ENCODE data around the gene CFAP20DC. TPM values are rescaled to one million over a fixed set of nuclear protein-coding genes. Genes with fewer than 3 reads are reported as not detected.

The CFAP20DC gene
- total and polyA plus RNA-seq, 10 of the 15 experiments (the other 5 are each of a cell fraction or from before 2014, with no cell fraction given) = 0.53 to 11.6 (median 2.0) TPM

- ATAC-seq (peak; percentile 95), FAIRE-seq (peak; percentile 70), DNase-seq (ENCODE audit: low read depth, low spot score) (peak; percentile 63)
- under 1% methylated on average over 8 of the region's 8 CpGs for WGBS (ENCODE audit: insufficient coverage, insufficient replicate concordance, low lambda C conversion rate, missing lambda C conversion rate)
- ChIA-PET CTCF (interaction anchor here (1.0 to 2.9 kb wide), 4 partner anchors 23 to 153 kb away, joined by 3 to 11 read pairs (median 8); no protein-coding TSS in a partner anchor), RAD21 (ENCODE audit: unreplicated experiment) (interaction anchor here (0.7 to 4.8 kb wide), 11 partner anchors 12 to 149 kb away, joined by 3 to 15 read pairs (median 4); no protein-coding TSS in a partner anchor), SMC1A (ENCODE audit: uncharacterized antibody, unreplicated experiment) (interaction anchor here (1.0 to 3.4 kb wide), 13 partner anchors 9 to 153 kb away, joined by 3 to 24 read pairs (median 4); no protein-coding TSS in a partner anchor), POLR2A (interaction anchor here (1.6 to 1.8 kb wide), 2 partner anchors 22 to 24 kb away, joined by 3 to 5 read pairs; no protein-coding TSS in a partner anchor)
- in situ Hi-C loops (cut with MboI) (no loop called here), intact Hi-C loops (cut with micrococcal nuclease; ENCODE audit: unreplicated experiment) (loop anchor here (5.0 kb wide), 1 partner anchor 53 kb away; no protein-coding TSS in a partner anchor)
- Histone ChIP-seq H3K79me2 (ENCODE audit: control insufficient read depth, insufficient read depth, low read length) (no peaks in the 10 kb centered on the region), H3K4me2 (ENCODE audit: control insufficient read depth, insufficient read depth) (no peak overlapping the region; the same call in 1 of the 2 replicates), H3K36me3 (ENCODE audit: control insufficient read depth in 2 of 2, insufficient read depth in 2 of 2, low read length in 1 of 2) (no peaks in the 10 kb centered on the region), H3K27me3 (replicated peaks in 1 of 2; ENCODE audit: control insufficient read depth in 2 of 2, insufficient read depth in 2 of 2, low read length in 1 of 2) (no peaks in the 10 kb centered on the region), H3K4me3 (no peak overlapping the region), H4K20me1 (ENCODE audit: control insufficient read depth, insufficient read depth) (no peaks in the 10 kb centered on the region), H3K9me3 (replicated peaks; ENCODE audit: control insufficient read depth, insufficient read depth, low read length) (no peaks in the 10 kb centered on the region; the same call in 2 of the 3 replicates), H2AFZ (ENCODE audit: control insufficient read depth, low read depth, low read length) (no peak overlapping the region), H3K4me1 (ENCODE audit: control insufficient read depth, insufficient read depth, low read length) (peaks cover 8% of the 10 kb centered on the region; the same call in 1 of the 2 replicates), H3K9ac (ENCODE audit: control insufficient read depth, insufficient read depth, low read length) (no peak overlapping the region), H3K27ac (ENCODE audit: control insufficient read depth, insufficient read depth) (no peak overlapping the region)
- no TSS peak for BruUV-seq (replicated peaks)
- peak; percentile 35; the same call in 1 of the 2 replicates for TF ChIP-seq ATF7 (IDR thresholded peaks at IDR 0.05; ENCODE audit: low read depth)
- no peak for TF ChIP-seq NR2C1 (IDR thresholded peaks at IDR 0.05)
- TF ChIP-seq IRF4 (IDR thresholded peaks at IDR 0.05; ENCODE audit: low read depth, low read length) = 0 out of 2 replicates have a peak, but pooled peaks have one; percentile 26
- peak; percentile 90 for TF ChIP-seq GATAD2B (conservative IDR thresholded peaks at IDR 0.05; ENCODE audit: low read depth)
- no peak; the same call in 1 of the 2 replicates for TF ChIP-seq MLLT1 (IDR thresholded peaks at IDR 0.05)
- 0 out of 3 replicates have a peak, but pooled peaks of 1 of the 2 experiments have one; percentile 9 for TF ChIP-seq EGR1 (IDR thresholded peaks at IDR 0.05; ENCODE audit: borderline replicate concordance in 1 of 2, low read depth in 2 of 2, low read length in 2 of 2)
- TF ChIP-seq MTA2 (IDR thresholded peaks at IDR 0.05; ENCODE audit: low read depth) = peak; percentile 84
- TF ChIP-seq NFIC (IDR thresholded peaks at IDR 0.05; ENCODE audit: low read depth, low read length) = peak; percentile 31; the same call in 1 of the 2 replicates
- peak; percentile 92 for TF ChIP-seq IKZF1 (conservative IDR thresholded peaks at IDR 0.05)
- 0 out of 2 replicates have a peak, but pooled peaks have one; percentile 53 for TF ChIP-seq LARP7 (IDR thresholded peaks at IDR 0.05)
- TF ChIP-seq DPF2 (IDR thresholded peaks at IDR 0.05) = peak; percentile 91
- TF ChIP-seq MEF2A (IDR thresholded peaks at IDR 0.05; ENCODE audit: insufficient read depth, low read depth, low read length) = no peak
- peak; percentile 58; the same call in 1 of the 2 replicates for TF ChIP-seq BACH1 (IDR thresholded peaks at IDR 0.05; ENCODE audit: borderline replicate concordance)
- peak; percentile 84 to 87; a peak in 3 of 4 replicates for TF ChIP-seq IKZF2 (IDR thresholded peaks at IDR 0.05)
- TF ChIP-seq EED (IDR thresholded peaks at IDR 0.05; ENCODE audit: low read depth) = peak; percentile 55; the same call in 1 of the 2 replicates
- TF ChIP-seq PKNOX1 (IDR thresholded peaks at IDR 0.05) = peak; percentile 29; the same call in 1 of the 2 replicates
- no peak for TF ChIP-seq SUPT20H (IDR thresholded peaks at IDR 0.05; ENCODE audit: borderline replicate concordance, control insufficient read depth, low read depth, low read length)
- peak; percentile 90 for TF ChIP-seq RELB (IDR thresholded peaks at IDR 0.05; ENCODE audit: low read depth)
- peak; percentile 47; the same call in 1 of the 2 replicates for TF ChIP-seq ZNF217 (IDR thresholded peaks at IDR 0.05)
- peak; percentile 75; the same call in 1 of the 2 replicates for TF ChIP-seq RUNX3 (IDR thresholded peaks at IDR 0.05; ENCODE audit: low read length)
Observed at GRCh38 chr3:58899159-58899952, 150.5 kb downstream of the CFAP20DC start.
